Fibroblast of mammary gland (primary cell): ENCODE measurements around the gene PRDM9.
A peak's percentile ranks its signal among the peaks of the same experiment; 100 is the strongest.

Source experiments
- DNase-seq: peaks from one replicate; pipeline ENCODE4 v3.0.0-alpha.2; 2010; ENCODE audit warnings: low read depth
- H3K4me3 ChIP-seq: 2 replicates; pipeline ENCODE4 v1.5.1; 2011; ENCODE audit warnings: low read depth, mild to moderate bottlenecking, low read length, moderate library complexity; ENCODE audit not compliant: control insufficient read depth
- TF ChIP-seq, protein P1 (sequence below): conservative IDR thresholded peaks from 2 replicates; pipeline ENCODE4 v1.5.1; 2011; ENCODE audit warnings: low read depth, low read length, inconsistent platforms; ENCODE audit not compliant: control insufficient read depth, insufficient read depth

Gene PRDM9

DNA sequence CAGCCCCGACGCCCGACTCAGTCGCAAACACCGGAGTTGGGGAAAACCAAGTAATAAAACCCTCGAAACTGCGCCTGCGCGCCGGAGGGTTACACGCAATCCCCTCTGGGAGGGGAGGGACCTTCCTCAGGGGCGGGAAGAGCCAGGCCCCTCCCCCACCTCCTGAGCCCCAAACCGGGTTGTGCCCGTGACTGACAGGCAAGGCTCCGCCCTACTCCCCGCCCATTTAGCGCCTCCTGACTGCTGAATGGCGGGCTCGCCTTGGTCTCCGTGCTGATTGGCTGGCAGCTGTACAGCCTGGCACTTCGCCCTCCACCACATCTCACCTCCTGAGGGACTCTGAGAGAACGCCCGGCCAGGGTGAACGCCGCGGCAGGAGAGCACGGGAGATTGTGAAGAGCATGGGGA is at the start of gene PRDM9:
Gene PRDM9 (plus strand): TSS at position 332 of the 408 bp plus-strand sequence. CDS start 1,425 bp downstream, outside the sequence.
- TF ChIP-seq, protein P1, sequence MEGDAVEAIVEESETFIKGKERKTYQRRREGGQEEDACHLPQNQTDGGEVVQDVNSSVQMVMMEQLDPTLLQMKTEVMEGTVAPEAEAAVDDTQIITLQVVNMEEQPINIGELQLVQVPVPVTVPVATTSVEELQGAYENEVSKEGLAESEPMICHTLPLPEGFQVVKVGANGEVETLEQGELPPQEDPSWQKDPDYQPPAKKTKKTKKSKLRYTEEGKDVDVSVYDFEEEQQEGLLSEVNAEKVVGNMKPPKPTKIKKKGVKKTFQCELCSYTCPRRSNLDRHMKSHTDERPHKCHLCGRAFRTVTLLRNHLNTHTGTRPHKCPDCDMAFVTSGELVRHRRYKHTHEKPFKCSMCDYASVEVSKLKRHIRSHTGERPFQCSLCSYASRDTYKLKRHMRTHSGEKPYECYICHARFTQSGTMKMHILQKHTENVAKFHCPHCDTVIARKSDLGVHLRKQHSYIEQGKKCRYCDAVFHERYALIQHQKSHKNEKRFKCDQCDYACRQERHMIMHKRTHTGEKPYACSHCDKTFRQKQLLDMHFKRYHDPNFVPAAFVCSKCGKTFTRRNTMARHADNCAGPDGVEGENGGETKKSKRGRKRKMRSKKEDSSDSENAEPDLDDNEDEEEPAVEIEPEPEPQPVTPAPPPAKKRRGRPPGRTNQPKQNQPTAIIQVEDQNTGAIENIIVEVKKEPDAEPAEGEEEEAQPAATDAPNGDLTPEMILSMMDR = no peak
- peak within 1 kb of the TSS; percentile 19 for H3K4me3 ChIP-seq
- DNase-seq = peak; percentile 67

DNA sequence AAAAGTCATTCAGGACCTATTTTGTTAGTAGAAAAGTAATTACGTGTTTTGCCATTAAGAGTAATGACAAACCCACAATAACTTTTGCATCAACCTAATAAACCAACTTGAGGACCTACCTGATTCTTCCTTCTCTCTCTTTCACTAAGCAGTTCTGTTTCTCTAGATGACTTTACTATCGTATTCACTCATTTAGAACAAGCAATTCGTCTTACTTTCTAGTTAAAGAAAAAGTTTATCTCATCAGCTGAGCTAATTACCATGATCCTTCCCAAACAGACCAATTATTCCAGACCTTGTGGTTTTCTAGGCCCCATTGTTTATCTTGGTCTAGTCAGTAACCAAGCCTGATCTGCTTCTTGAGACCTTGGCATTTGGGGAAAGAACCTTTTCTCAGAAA is 49.6 kb upstream of the PRDM9 start:
- TF ChIP-seq, protein P1 = no peak
- no peak overlapping the region for H3K4me3 ChIP-seq
- DNase-seq = no peak

DNA sequence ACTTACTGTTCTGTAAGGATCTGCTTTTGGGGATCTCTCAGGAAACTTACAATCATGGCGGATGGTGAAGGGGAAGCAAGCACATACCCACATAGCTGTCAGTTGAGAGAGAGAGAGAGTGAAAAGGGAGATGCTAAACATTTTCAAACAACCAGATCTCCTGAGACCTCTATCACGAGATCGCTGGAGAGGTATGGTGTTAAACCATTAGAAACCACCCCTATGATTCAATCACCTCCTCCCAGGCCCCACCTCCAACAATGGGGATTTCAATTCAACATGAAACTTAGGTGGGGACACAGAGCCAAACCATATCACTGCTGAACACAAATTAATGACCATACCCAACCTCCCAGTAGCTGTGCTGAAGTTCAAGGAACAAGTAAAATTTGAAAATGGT is 48.2 kb upstream of the PRDM9 start:
- TF ChIP-seq, protein P1 = no peak
- no peak overlapping the region for H3K4me3 ChIP-seq
- no peak for DNase-seq

DNA sequence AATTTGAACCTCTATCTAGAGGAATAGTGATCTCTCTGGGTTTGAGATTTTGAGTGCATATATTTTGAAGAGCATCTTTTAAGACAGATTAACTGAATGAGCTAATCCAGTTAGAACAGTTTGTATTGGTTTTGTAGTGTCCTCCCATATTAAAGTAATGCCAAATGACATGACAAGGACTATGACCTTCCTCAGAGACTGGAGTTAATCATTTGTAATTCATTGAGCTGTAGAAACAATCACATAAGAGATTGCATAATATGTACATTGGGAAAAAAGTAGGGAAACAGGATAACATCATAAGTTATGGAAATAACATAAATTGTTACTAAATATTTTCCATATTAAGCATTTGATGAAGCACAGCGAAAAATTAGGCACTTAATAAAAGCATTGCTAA is 45.8 kb upstream of the PRDM9 start:
- TF ChIP-seq, protein P1 = no peak
- DNase-seq = no peak

DNA sequence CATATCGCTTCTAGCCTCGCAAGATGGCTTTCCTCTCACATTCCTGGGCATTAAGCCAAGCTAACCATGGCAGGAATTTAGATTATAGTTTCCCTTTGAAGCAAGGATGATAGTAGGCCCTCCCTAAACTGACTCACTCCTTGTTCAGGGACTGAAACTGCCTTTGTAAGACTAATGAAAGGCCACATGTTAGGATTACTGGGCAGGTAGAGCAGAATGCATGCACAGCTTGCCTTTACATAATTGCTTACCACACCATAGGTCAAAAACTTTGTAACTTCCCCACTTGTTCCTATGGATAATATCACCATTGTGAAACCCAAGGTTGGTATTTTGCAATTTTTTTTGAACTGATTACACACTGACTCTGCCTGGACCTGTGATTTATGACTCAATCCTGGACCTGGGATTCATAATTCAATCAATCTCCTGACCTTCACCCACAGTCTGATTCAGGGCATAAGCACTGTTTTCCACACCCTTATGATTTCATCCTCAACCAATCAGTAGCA is 41.0 kb upstream of the PRDM9 start:
- no peak overlapping the region for H3K4me3 ChIP-seq
- TF ChIP-seq, protein P1 = no peak
- peak; percentile 70 for DNase-seq

More for the DNA sequence above, 45.8 kb upstream of the PRDM9 start:
- H3K4me3 ChIP-seq = no peak overlapping the region

DNA sequence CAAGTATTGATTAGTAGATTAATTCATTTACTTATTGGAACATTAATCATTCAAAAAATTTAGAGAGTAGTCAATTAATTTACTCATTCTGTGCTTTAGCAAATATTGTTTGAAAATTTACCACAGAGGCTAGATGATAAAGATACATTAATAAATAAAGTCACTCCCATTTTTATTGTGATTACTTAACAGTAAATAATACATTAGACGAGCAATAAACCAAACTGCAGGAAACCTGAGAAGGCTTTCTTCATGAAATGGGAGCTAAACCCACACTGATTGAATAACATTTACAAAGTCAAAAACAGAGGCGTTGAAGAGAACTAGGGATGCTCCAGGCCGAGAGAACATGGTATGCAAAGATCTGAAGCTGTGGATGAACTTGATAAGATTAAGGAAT is 38.8 kb upstream of the PRDM9 start:
- H3K4me3 ChIP-seq = no peak overlapping the region
- no peak for DNase-seq
- TF ChIP-seq, protein P1 = no peak

DNA sequence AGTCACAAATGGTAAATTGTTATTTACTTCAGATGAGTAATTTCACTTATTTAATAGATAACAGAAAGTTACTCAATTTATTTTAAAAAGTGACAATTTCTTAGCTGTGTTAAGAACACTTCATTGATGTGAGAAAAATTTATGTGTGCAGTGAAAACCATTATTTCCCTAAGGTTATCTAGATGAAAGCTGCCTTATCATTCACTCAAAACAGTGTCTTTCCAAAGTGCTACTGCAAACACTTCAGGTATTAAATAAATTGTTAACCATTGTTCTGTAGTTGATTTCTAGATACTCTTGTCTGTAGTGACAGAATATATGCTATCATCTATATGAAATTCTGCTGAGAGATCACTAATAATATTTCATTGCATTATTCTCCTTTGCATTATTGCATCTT is 33.5 kb upstream of the PRDM9 start:
- TF ChIP-seq, protein P1 = no peak
- DNase-seq = no peak

More for the DNA sequence above, 33.5 kb upstream of the PRDM9 start:
- H3K4me3 ChIP-seq = no peak overlapping the region
